HUES6 (cell line): ENCODE measurements around the gene TULP4.

Experiments used
- H3K27ac ChIP-seq: 2 replicates; pipeline ENCODE4 v1.7.0; 2013; ENCODE audit warnings: low read depth, mild to moderate bottlenecking, low read length, inconsistent platforms
- H3K27me3 ChIP-seq: 2 replicates; pipeline ENCODE4 v1.6.1; 2013; ENCODE audit warnings: low read length; ENCODE audit not compliant: control insufficient read depth, insufficient read depth
- H3K36me3 ChIP-seq: 2 replicates; pipeline ENCODE4 v1.6.1; 2013; ENCODE audit warnings: low read length; ENCODE audit not compliant: control insufficient read depth, insufficient read depth
- H3K4me1 ChIP-seq: 2 replicates; pipeline ENCODE4 v1.6.1; 2013; ENCODE audit warnings: low read length; ENCODE audit not compliant: control insufficient read depth, insufficient read depth
- H3K4me3 ChIP-seq: 2 replicates; pipeline ENCODE4 v1.5.1; 2013; ENCODE audit warnings: low read depth, low read length
- H3K9ac ChIP-seq: one replicate; pipeline ENCODE4 v1.6.1; 2013; ENCODE audit warnings: mild to moderate bottlenecking, low read length
- H3K9me3 ChIP-seq: 2 replicates; pipeline ENCODE4 v1.6.1; 2013; ENCODE audit warnings: low read depth, low read length; ENCODE audit not compliant: control insufficient read depth, insufficient read depth

Gene TULP4

DNA sequence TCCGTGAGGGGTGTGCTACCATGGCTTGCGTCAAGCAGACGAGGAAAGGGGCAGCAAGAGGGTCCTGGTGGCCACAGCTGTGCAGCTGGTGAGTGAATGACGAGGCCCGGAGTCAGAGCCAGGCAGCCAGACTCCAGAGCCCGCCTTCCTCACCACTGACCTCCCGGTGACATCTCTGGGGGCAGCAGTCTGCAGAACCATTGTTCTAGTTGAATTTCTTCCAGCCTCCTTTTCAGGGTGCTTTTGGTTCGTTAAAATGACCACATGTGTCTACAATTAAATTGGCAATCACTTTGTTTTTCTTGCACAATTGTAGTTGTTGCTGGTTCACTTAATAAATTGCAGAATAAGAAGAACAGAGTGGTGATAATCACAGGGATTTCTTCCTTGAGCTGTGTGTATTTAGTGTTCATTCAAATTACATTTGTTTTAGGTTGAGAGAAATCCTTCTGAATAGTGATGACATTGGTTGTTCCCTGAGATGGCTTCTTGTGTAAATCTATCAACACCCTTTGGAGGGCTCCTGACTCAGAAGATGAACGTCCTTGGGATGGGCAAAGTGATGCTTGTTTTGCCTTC is 96.4 kb downstream of the TULP4 start:
- no peaks in the 10 kb centered on the region for H3K4me1 ChIP-seq
- peaks cover under 1% of the 10 kb centered on the region; the same call in 1 of the 2 replicates for H3K36me3 ChIP-seq
- peaks cover 11% of the 10 kb centered on the region for H3K9me3 ChIP-seq
- no peak overlapping the region for H3K9ac ChIP-seq
- H3K4me3 ChIP-seq = no peak overlapping the region
- H3K27ac ChIP-seq = no peak overlapping the region
- H3K27me3 ChIP-seq = no peaks in the 10 kb centered on the region

DNA sequence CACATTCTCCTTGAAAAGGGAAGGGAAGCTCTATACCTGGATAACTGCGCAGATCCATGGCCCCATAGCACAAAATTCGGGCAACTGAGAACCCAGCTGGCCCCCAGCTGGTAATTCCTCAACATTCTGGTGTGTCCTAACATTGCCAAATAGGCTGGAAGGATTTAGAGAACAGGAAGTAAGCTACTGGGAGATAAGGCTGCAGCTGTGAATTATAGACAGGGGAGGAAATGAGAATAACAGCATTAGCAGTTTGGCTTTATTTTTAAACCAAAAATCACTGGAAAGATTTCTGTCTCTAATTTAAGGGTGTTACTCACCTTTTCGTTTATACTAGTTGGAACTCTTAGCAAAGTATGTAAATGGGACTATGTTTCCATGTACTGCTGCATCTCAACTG is 97.2 kb downstream of the TULP4 start:
- Histone ChIP-seq H3K4me1 (no peaks in the 10 kb centered on the region), H3K9me3 (peaks cover 7% of the 10 kb centered on the region; the same call in 1 of the 2 replicates), H3K27ac (no peak overlapping the region), H3K27me3 (no peaks in the 10 kb centered on the region), H3K9ac (no peak overlapping the region), H3K4me3 (no peak overlapping the region), H3K36me3 (peaks cover 7% of the 10 kb centered on the region; the same call in 1 of the 2 replicates)

DNA sequence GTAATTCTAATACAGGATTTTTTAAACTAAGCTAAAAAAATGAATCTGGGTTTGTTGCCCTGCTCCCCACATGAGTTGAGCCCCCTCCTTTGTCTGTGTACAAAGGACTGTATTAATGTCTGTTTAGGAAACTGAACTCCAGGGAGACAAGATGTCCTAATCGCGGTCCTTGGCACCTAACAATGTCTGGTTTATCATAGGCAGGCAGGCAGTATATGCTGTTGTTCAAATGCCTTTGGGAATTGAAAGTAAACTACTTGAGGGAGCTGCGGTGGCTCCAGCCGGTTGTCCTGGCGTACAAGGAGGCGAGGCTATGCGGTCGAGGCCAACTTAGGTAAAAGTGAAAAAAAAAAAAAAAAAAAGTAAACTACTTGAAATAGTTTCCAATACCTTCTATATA is 98.5 kb downstream of the TULP4 start:
- no peaks in the 10 kb centered on the region for H3K4me1 ChIP-seq
- no peak overlapping the region for H3K27ac ChIP-seq
- no peaks in the 10 kb centered on the region for H3K27me3 ChIP-seq
- no peak overlapping the region for H3K9ac ChIP-seq
- no peaks in the 10 kb centered on the region for H3K9me3 ChIP-seq
- no peak overlapping the region for H3K4me3 ChIP-seq
- peaks cover 13% of the 10 kb centered on the region; the same call in 1 of the 2 replicates for H3K36me3 ChIP-seq

DNA sequence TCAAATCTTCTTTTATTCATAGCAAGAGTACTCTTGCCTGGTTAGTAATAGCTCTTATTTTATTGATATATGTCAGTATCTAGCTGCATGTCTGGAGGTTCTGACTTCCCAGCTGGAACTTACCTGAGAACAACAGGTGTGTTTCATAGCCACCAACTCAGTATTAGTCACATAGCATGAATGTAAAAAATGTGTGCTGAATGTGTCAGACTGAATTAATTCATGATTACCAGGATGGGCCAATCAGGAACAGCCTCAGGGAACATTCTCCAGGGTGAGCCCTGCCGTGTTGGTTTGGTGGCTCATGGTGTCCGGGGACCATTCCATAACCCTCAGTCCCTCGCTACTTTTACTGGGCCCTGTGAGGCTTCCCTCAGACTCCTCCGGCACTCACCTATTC is 99.7 kb downstream of the TULP4 start:
- Histone ChIP-seq H3K27ac (no peak overlapping the region), H3K27me3 (no peaks in the 10 kb centered on the region), H3K9ac (no peak overlapping the region), H3K4me3 (no peak overlapping the region), H3K36me3 (peaks cover 19% of the 10 kb centered on the region), H3K4me1 (no peaks in the 10 kb centered on the region), H3K9me3 (no peaks in the 10 kb centered on the region)

DNA sequence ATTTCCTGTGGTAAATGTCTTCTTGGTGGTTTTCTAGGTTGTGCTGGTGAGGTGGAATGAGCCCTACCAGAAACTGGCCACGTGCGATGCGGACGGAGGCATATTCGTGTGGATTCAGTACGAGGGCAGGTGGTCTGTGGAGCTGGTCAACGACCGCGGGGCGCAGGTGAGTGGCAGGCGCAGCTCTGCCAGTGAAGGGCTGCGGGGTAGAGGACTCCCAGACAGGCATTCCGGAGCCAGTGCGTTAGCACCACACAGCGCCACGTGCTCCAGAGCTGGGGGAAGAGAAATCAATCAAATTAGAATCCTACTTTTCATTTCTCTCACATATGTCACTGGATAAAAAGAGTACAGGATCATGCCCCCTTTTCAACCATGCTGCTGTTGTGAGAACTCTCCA is 100.8 kb downstream of the TULP4 start:
- H3K9ac ChIP-seq = no peak overlapping the region
- H3K9me3 ChIP-seq = no peaks in the 10 kb centered on the region
- H3K4me1 ChIP-seq = no peaks in the 10 kb centered on the region
- H3K4me3 ChIP-seq = no peak overlapping the region
- no peak overlapping the region for H3K27ac ChIP-seq
- no peaks in the 10 kb centered on the region for H3K27me3 ChIP-seq
- H3K36me3 ChIP-seq = peaks cover 25% of the 10 kb centered on the region

DNA sequence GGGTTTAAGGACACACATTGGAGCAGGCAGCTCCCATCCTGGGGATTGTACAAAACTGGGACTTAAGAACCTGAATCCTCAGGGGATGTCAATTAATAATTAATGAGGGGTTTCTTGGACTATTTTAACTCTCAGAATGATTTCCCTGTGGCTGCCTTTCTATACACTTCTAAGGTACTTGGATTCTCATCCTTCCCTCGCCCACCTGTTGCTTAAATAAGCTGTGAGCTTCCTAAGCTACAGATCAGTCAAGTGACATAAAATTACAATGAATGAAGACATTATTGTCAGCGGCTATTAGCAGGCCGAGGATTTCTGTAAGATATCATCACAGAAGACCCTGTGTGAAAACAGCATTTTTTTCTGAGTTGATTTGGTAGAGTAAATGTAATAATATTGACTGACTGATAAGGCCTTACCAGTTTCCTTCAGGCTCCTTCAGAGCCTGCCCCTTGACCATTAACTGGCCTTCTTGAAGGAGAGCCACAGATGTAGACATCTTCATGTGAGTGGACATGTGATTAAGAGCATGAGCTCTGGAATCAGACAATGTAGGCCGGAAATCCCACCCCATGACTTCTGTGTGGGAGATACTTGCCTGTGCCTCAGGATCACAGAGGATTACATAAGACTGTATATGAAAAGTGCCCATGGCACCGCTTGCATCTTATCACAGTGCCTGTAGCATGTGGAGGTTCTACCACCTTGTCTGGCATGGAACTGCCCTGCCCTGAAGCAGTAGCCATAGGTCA is 101.7 kb downstream of the TULP4 start:
- H3K27me3 ChIP-seq = no peaks in the 10 kb centered on the region
- H3K36me3 ChIP-seq = peaks cover 25% of the 10 kb centered on the region
- H3K9ac ChIP-seq = no peak overlapping the region
- no peak overlapping the region for H3K4me3 ChIP-seq
- H3K4me1 ChIP-seq = no peaks in the 10 kb centered on the region
- no peaks in the 10 kb centered on the region for H3K9me3 ChIP-seq
- no peak overlapping the region for H3K27ac ChIP-seq

DNA sequence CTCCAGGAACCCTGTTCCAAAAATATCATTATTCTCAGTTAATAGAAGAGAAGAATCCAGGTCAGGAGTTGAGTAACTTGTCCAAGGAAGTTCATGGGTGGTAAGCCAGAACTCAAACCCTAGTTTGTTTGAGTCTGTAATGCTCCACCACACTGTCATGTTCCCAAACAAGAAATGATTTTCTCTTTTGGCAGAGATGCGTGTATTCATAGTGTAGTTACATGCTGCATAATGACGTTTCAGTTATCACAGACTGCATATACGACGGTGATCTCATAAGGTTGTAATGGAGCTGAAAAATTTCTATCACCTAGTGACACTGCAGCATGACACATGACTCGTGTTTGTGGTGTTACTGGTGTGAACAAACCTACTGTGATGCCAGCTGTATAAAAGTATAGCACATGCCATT is 102.6 kb downstream of the TULP4 start:
- Histone ChIP-seq H3K9me3 (0 out of 2 replicates have a peak, but pooled peaks cover 2% of the 10 kb centered on the region), H3K27ac (no peak overlapping the region), H3K36me3 (peaks cover 28% of the 10 kb centered on the region), H3K27me3 (no peaks in the 10 kb centered on the region), H3K9ac (no peak overlapping the region), H3K4me3 (no peak overlapping the region), H3K4me1 (no peaks in the 10 kb centered on the region)

DNA sequence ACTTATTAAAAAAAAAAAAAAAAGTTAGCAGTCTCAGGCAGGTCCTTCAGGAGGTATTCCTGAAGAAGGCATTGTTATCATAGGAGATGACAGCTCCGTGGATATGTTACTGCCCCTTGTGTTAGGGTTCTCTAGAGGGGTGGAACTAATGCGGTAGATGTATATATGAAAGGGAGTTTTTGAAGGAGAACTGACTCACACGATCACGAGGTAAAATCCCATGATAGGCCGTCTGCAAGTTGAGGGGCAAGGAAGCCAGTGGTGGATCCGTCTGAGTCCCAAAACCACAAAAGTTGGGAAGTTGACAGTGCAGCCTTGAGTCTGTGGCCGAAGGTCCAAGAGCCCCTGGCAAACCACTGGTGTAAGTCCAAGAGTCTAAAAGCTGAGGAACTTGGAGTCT is 103.4 kb downstream of the TULP4 start:
- no peak overlapping the region for H3K9ac ChIP-seq
- H3K4me3 ChIP-seq = no peak overlapping the region
- H3K4me1 ChIP-seq = no peaks in the 10 kb centered on the region
- peaks cover 28% of the 10 kb centered on the region for H3K36me3 ChIP-seq
- no peaks in the 10 kb centered on the region for H3K27me3 ChIP-seq
- no peak overlapping the region for H3K27ac ChIP-seq
- 0 out of 2 replicates have a peak, but pooled peaks cover 3% of the 10 kb centered on the region for H3K9me3 ChIP-seq

DNA sequence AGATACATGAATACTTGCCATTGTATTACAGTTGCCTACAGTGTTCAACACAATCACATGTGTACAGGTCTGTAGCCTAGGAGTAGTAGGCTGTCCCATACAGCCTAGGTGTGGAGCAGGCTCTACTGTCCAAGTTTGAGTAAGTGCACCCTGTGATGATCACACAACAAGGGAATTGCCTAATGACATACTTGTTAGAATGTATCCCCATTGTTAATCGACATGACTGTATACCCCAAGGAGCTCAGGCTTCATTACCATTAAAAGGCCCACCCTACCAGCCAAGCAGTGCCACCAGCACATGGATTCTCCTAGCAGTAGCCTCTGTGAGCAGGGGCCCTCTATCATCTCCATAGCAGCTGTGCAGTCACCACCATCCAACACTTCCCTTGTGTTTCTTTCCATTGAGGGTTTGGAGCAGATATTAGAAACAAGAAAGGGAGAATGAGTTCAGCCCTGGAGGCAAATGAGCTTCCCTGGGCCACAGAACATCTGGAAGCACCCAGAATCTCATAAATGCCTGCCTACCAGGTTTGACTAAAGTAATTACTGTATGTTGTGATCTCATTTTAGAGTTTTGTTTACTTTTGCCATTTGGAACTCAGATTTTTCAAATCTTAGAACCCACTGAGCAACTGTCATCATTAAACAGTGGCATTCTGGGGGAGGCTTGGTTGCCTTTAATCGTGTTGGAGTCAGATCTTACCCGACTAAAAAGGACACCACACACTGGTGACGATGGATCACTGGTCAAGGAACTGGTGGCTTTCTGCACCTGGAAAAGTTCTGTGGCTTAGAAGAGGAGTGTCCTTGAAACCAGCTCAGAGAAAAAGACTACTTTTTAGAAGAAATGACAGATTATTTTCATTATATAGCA is 104.9 kb downstream of the TULP4 start:
- no peak overlapping the region for H3K9ac ChIP-seq

DNA sequence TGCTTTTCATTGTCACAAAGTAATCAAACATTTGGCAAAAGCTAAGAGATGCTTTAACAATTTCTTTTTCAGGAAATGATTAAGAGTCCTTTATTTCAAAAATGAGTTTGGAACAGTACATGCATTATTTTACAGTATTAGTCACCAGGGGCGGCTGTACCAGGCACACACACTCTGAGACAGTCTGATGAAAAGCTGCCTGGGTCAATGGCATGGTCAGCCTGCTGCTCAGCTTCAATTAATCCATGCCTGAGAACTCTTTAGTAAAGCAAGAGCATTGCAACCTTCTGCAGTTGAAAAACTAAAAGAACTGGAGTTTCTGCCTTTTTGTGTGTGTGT is 105.5 kb downstream of the TULP4 start:
- no peak overlapping the region for H3K9ac ChIP-seq
- no peak overlapping the region for H3K27ac ChIP-seq
- H3K27me3 ChIP-seq = no peaks in the 10 kb centered on the region
- H3K9me3 ChIP-seq = 0 out of 2 replicates have a peak, but pooled peaks cover 3% of the 10 kb centered on the region
- H3K4me3 ChIP-seq = no peak overlapping the region
- no peaks in the 10 kb centered on the region for H3K4me1 ChIP-seq
- H3K36me3 ChIP-seq = peaks cover 28% of the 10 kb centered on the region

More for the DNA sequence above, 104.9 kb downstream of the TULP4 start:
- H3K4me1 ChIP-seq = no peaks in the 10 kb centered on the region
- 0 out of 2 replicates have a peak, but pooled peaks cover 3% of the 10 kb centered on the region for H3K9me3 ChIP-seq
- H3K27me3 ChIP-seq = no peaks in the 10 kb centered on the region
- no peak overlapping the region for H3K27ac ChIP-seq
- no peak overlapping the region for H3K4me3 ChIP-seq
- H3K36me3 ChIP-seq = peaks cover 28% of the 10 kb centered on the region

DNA sequence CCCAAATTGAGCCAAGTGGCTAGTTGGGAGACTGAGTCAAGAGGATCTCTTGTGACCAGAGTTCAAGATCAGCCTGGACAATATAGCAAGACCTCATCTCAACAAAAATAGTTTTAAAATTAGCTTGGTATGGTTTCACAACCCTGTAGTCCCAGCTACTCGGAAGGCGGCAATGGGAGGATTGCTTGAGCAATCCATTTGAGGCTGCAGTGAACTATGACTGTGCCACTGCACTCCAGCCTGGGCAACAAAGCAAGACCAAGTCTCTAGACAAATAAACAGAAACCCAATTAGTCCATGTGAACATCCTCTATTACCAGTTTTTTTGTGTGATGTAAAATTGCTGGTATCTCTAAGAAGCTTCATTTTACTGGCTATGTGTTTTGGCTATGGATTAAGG is 106.2 kb downstream of the TULP4 start:
- Histone ChIP-seq H3K4me3 (no peak overlapping the region), H3K36me3 (peaks cover 28% of the 10 kb centered on the region), H3K9ac (no peak overlapping the region), H3K4me1 (no peaks in the 10 kb centered on the region), H3K27me3 (no peaks in the 10 kb centered on the region), H3K9me3 (peaks cover 3% of the 10 kb centered on the region; the same call in 1 of the 2 replicates), H3K27ac (no peak overlapping the region)
